Measurements from ENCODE around the gene NEXMIF. TPM values are rescaled to one million over a fixed set of nuclear protein-coding genes. Genes with fewer than 3 reads are reported as not detected.
A peak's percentile ranks its signal among the peaks of the same experiment; 100 is the strongest.

The NEXMIF gene
- total RNA-seq, 1 donor from 2014 or later = 2.8 TPM

GRCh38 chrX:74922922-74923543, 2.2 kb downstream of the NEXMIF start:
- no peaks in the 10 kb centered on the region for H3K9me3 ChIP-seq (ENCODE audit: low read depth)
- no peak for DNase-seq (ENCODE audit: low spot score)
- no peaks in the 10 kb centered on the region for H4K20me1 ChIP-seq (ENCODE audit: low read depth)
- Mint-ChIP-seq H3K27me3 (ENCODE audit: insufficient read depth, low read depth) (peaks cover 4% of the 10 kb centered on the region), H3K4me3 (peak overlapping the region; percentile 92), H3K4me1 (no peaks in the 10 kb centered on the region), H3K36me3 (no peaks in the 10 kb centered on the region), H3K27ac (no peak overlapping the region), H3K9me3 (peaks cover 9% of the 10 kb centered on the region)
- TF ChIP-seq EZH2 (IDR thresholded peaks at IDR 0.05) = no peak
- TF ChIP-seq CTCF (IDR thresholded peaks at IDR 0.05) = no peak
- peaks cover 37% of the 10 kb centered on the region for H3K27me3 ChIP-seq
- no peaks in the 10 kb centered on the region for H3K36me3 ChIP-seq
- H3K27ac ChIP-seq = no peak overlapping the region
- H3K4me1 ChIP-seq = no peaks in the 10 kb centered on the region
- no peak overlapping the region for H3K9ac ChIP-seq
- no peak overlapping the region for H3K4me3 ChIP-seq
- H3K4me2 ChIP-seq = no peak overlapping the region
- no peak overlapping the region for H2AFZ ChIP-seq (replicated peaks)
- no peaks in the 10 kb centered on the region for H3K79me2 ChIP-seq (ENCODE audit: low read depth)
- peaks cover 15% of the 10 kb centered on the region for H3F3A ChIP-seq (ENCODE audit: low read depth)

GRCh38 chrX:74911494-74911893, 13.8 kb downstream of the NEXMIF start:
- Histone ChIP-seq H3K4me3 (no peak overlapping the region), H3K9me3 (ENCODE audit: low read depth) (no peaks in the 10 kb centered on the region), H3K4me2 (no peak overlapping the region), H3K4me1 (no peaks in the 10 kb centered on the region), H2AFZ (replicated peaks) (no peak overlapping the region), H3K79me2 (ENCODE audit: low read depth) (no peaks in the 10 kb centered on the region), H4K20me1 (ENCODE audit: low read depth) (no peaks in the 10 kb centered on the region), H3K36me3 (no peaks in the 10 kb centered on the region), H3K27ac (no peak overlapping the region), H3K27me3 (no peaks in the 10 kb centered on the region), H3F3A (ENCODE audit: low read depth) (no peaks in the 10 kb centered on the region), H3K9ac (no peak overlapping the region)
- TF ChIP-seq CTCF (IDR thresholded peaks at IDR 0.05) = no peak
- TF ChIP-seq EZH2phosphoT487 (IDR thresholded peaks at IDR 0.05) = no peak
- no peak for TF ChIP-seq EZH2 (IDR thresholded peaks at IDR 0.05)
- Mint-ChIP-seq H3K9me3 (peaks cover 23% of the 10 kb centered on the region), H3K4me3 (no peak overlapping the region), H3K27me3 (ENCODE audit: insufficient read depth, low read depth) (no peaks in the 10 kb centered on the region), H3K4me1 (no peaks in the 10 kb centered on the region), H3K27ac (no peak overlapping the region), H3K36me3 (no peaks in the 10 kb centered on the region)
- DNase-seq (ENCODE audit: low spot score) = no peak

GRCh38 chrX:74906417-74906816, 18.8 kb downstream of the NEXMIF start:
- Histone ChIP-seq H3K79me2 (ENCODE audit: low read depth) (no peaks in the 10 kb centered on the region), H3K9ac (no peak overlapping the region), H3K9me3 (ENCODE audit: low read depth) (no peaks in the 10 kb centered on the region), H2AFZ (replicated peaks) (no peak overlapping the region), H4K20me1 (ENCODE audit: low read depth) (no peaks in the 10 kb centered on the region), H3K27ac (no peak overlapping the region), H3K4me2 (no peak overlapping the region), H3K4me1 (no peaks in the 10 kb centered on the region), H3K4me3 (no peak overlapping the region), H3K27me3 (no peaks in the 10 kb centered on the region), H3K36me3 (no peaks in the 10 kb centered on the region), H3F3A (ENCODE audit: low read depth) (no peaks in the 10 kb centered on the region)
- Mint-ChIP-seq H3K9me3 (peaks cover 14% of the 10 kb centered on the region), H3K27me3 (ENCODE audit: insufficient read depth, low read depth) (no peaks in the 10 kb centered on the region), H3K4me3 (no peak overlapping the region), H3K36me3 (no peaks in the 10 kb centered on the region), H3K27ac (no peak overlapping the region), H3K4me1 (no peaks in the 10 kb centered on the region)
- no peak for DNase-seq (ENCODE audit: low spot score)
- TF ChIP-seq EZH2 (IDR thresholded peaks at IDR 0.05) = no peak
- TF ChIP-seq CTCF (IDR thresholded peaks at IDR 0.05) = no peak
- no peak for TF ChIP-seq EZH2phosphoT487 (IDR thresholded peaks at IDR 0.05)

Measured in neural progenitor cell (in vitro differentiated cells).